Naive thymus-derived CD4-positive, alpha-beta T cell (primary cell): Measurements from ENCODE around the gene DKC1. TPM values are rescaled to one million over a fixed set of nuclear protein-coding genes. Genes with fewer than 3 reads are reported as not detected.

Experiments used
- ATAC-seq: fragments of 150-1000 bp; cut with Tn5 transposase; 2 replicates; pipeline ENCODE4 v1.10.0; 2021; ENCODE audit warnings: mild to moderate bottlenecking, moderate library complexity
- CTCF ChIA-PET: fragments of 350-600 bp; sonication (Branson Sonifier 250); formaldehyde crosslinking; loops from one replicate; lab custom pipeline; 2021; ENCODE audit warnings: antibody characterized with exemption; lab: Charles Lee
- POLR2A ChIA-PET: fragments of 350-600 bp; sonication (Branson Sonifier 250); formaldehyde crosslinking; loops from one replicate; lab custom pipeline; 2021; ENCODE audit warnings: antibody characterized with exemption, inconsistent platforms; lab: Charles Lee
- DNase-seq, 9 donors: peaks; one replicate each; pipeline versions ENCODE4 v3.0.0 to v3.0.0-alpha.2; 2020 to 2022; ENCODE audit warnings: mixed read lengths in 1 of 9
- H3K27ac ChIP-seq: one replicate; pipeline ENCODE4 v1.7.0; 2013; ENCODE audit warnings: mild to moderate bottlenecking, low read depth, low read length, moderate library complexity
- H3K27me3 ChIP-seq, 2 donors: one replicate each; pipeline ENCODE4 v1.7.0; 2013; ENCODE audit warnings: low read length in 2 of 2, mild to moderate bottlenecking in 2 of 2, moderate library complexity in 2 of 2; ENCODE audit not compliant: control insufficient read depth in 2 of 2, insufficient read depth in 2 of 2
- H3K36me3 ChIP-seq, 3 experiments: 1 replicate in 2 of 3; 2 replicates in 1 of 3; pipeline ENCODE4 v1.7.0; 2013; ENCODE audit warnings: low read length in 3 of 3, mild to moderate bottlenecking in 3 of 3, moderate library complexity in 1 of 3; ENCODE audit not compliant: insufficient read depth in 3 of 3, control insufficient read depth in 2 of 3
- H3K4me1 ChIP-seq, 2 donors: one replicate each; pipeline ENCODE4 v1.7.0; 2013; ENCODE audit warnings: low read length in 2 of 2, mild to moderate bottlenecking in 2 of 2, moderate library complexity in 1 of 2; ENCODE audit not compliant: control insufficient read depth in 2 of 2, insufficient read depth in 2 of 2
- H3K4me3 ChIP-seq: 2 replicates; pipeline ENCODE4 v1.7.0; 2013; ENCODE audit warnings: mild to moderate bottlenecking, low read length
- H3K9me3 ChIP-seq, 3 experiments: 1 replicate in 2 of 3; 2 replicates in 1 of 3; pipeline ENCODE4 v1.7.0; 2013; ENCODE audit warnings: low read length in 3 of 3; ENCODE audit not compliant: control insufficient read depth in 2 of 3
- H3K27ac Mint-ChIP-seq, 9 donors: one replicate each; pipeline ENCODE4 v1.8.0; 2020 to 2022; ENCODE audit warnings: mixed read lengths in 9 of 9, mild to moderate bottlenecking in 8 of 9, moderate library complexity in 5 of 9, inconsistent platforms in 2 of 9
- H3K27me3 Mint-ChIP-seq, 5 donors: one replicate each; pipeline ENCODE4 v1.8.0; 2021 to 2022; ENCODE audit warnings: mixed read lengths in 5 of 5, mild to moderate bottlenecking in 1 of 5
- H3K36me3 Mint-ChIP-seq, 5 donors: one replicate each; pipeline ENCODE4 v1.8.0; 2020 to 2022; ENCODE audit warnings: mixed read lengths in 5 of 5, mild to moderate bottlenecking in 3 of 5, inconsistent platforms in 1 of 5
- H3K4me1 Mint-ChIP-seq, 7 donors: one replicate each; pipeline ENCODE4 v1.8.0; 2020 to 2022; ENCODE audit warnings: mixed read lengths in 7 of 7, mild to moderate bottlenecking in 3 of 7, inconsistent platforms in 1 of 7
- H3K4me3 Mint-ChIP-seq, 10 donors: one replicate each; pipeline ENCODE4 v1.8.0; 2020 to 2022; ENCODE audit warnings: mild to moderate bottlenecking in 10 of 10, mixed read lengths in 10 of 10, moderate library complexity in 6 of 10, inconsistent platforms in 2 of 10
- H3K9me3 Mint-ChIP-seq, 11 donors: one replicate each; pipeline ENCODE4 v1.8.0; 2020 to 2022; ENCODE audit warnings: mixed read lengths in 11 of 11, mild to moderate bottlenecking in 4 of 11, inconsistent platforms in 1 of 11, moderate library complexity in 1 of 11
- intact Hi-C, 2 donors: fragments of 100-400 bp; cut with micrococcal nuclease; formaldehyde crosslinking; loops; one replicate each; pipeline ENCODE4 v1.15.1; 2023
- polyA plus RNA-seq, 2 donors: library from polyadenylated mRNA; unstranded; fragments of 300-500 nt; fragmentation: Illumina TruSeq; gene quantifications; one replicate each; pipeline ENCODE4 v1.2.3, GENCODE V29; 2021
- total RNA-seq, 6 experiments: library from RNA in 5 of 6; stranded (reverse) in 5 of 6; gene quantifications; 1 replicate in 5 of 6; 2 replicates in 1 of 6; pipeline ENCODE4 v1.2.3 and lab custom pipeline; 2021 to 2026

DKC1 gene
- total and polyA plus RNA-seq, 7 experiments from 2014 or later: 35.4 to 75.0 (median 64.9) TPM

DNA sequence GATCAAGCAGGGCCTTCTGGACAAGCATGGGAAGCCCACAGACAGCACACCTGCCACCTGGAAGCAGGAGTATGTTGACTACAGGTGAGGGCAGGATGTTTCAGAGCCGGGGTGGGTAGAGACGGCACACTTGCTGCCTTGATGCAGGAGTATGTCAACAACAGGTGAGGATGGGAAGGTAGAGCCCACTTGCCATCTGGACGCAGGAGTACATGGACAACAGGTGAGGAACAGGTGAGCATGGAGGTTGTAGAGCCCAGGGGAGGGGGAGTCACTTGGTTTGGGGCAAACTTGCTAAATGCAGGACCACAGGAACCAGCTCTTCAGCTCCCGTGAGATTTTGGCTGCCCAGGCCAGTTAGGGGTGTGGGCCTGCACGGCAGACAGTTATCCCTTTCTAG, 12.0 kb downstream of the DKC1 start:
- H3K36me3 Mint-ChIP-seq: peaks cover 0 to 29% (median 14%) of the 10 kb centered on the region in 5 donors
- H3K4me3 ChIP-seq: no peak overlapping the region
- H3K9me3 Mint-ChIP-seq: no peaks in the 10 kb centered on the region
- peak overlapping the region in 4 of 9 donors; percentile 39 to 80 (median 58) for H3K27ac Mint-ChIP-seq
- intact Hi-C loops: no loop called here
- DNase-seq (no peak), ATAC-seq (no peak)
- no peaks in the 10 kb centered on the region for H3K4me1 ChIP-seq
- ChIA-PET POLR2A (interaction anchor here (1.2 kb wide), 1 partner anchor 377 kb away, joined by 3 read pairs; no protein-coding TSS in a partner anchor), CTCF (no interaction called here)
- H3K27me3 Mint-ChIP-seq: no peaks in the 10 kb centered on the region
- no peak overlapping the region for H3K27ac ChIP-seq
- peaks cover 0 to 14% (median 8%) of the 10 kb centered on the region in 7 donors for H3K4me1 Mint-ChIP-seq
- no peaks in the 10 kb centered on the region for H3K27me3 ChIP-seq
- peaks cover 5 to 52% (median 10%) of the 10 kb centered on the region in 3 experiments for H3K36me3 ChIP-seq
- H3K4me3 Mint-ChIP-seq: peak overlapping the region in 1 of 10 donors; percentile 18
- H3K9me3 ChIP-seq: no peaks in the 10 kb centered on the region

- DNase-seq: peak in 1 of 9 donors; percentile 28
- peak overlapping the region in 4 of 10 donors; percentile 9 to 49 (median 24) for H3K4me3 Mint-ChIP-seq
- Histone ChIP-seq H3K36me3 (peaks cover 5 to 50% (median 10%) of the 10 kb centered on the region in 3 experiments), H3K27me3 (no peaks in the 10 kb centered on the region), H3K4me3 (no peak overlapping the region), H3K27ac (no peak overlapping the region), H3K4me1 (no peaks in the 10 kb centered on the region), H3K9me3 (no peaks in the 10 kb centered on the region)
- no peaks in the 10 kb centered on the region for H3K27me3 Mint-ChIP-seq
- intact Hi-C loops: no loop called here
- peak; percentile 37 for ATAC-seq
- peak overlapping the region in 8 of 9 donors; percentile 8 to 75 (median 48) for H3K27ac Mint-ChIP-seq
- POLR2A ChIA-PET: interaction anchor here (1.0 to 1.4 kb wide), 3 partner anchors 9 to 13 kb away, joined by 3 to 5 read pairs (median 3); partner anchors contain the start of gene DKC1
- CTCF ChIA-PET: no interaction called here
- peaks cover 0 to 29% (median 14%) of the 10 kb centered on the region in 5 donors for H3K36me3 Mint-ChIP-seq
- H3K9me3 Mint-ChIP-seq: no peaks in the 10 kb centered on the region
- H3K4me1 Mint-ChIP-seq: peaks cover 0 to 14% (median 8%) of the 10 kb centered on the region in 7 donors
These were observed 13.0 kb downstream of the DKC1 start for GRCh38 chrX:154775419-154776349.

GRCh38 chrX:154776753-154777152, 14.1 kb downstream of the DKC1 start:
- peak overlapping the region in 2 of 9 donors; percentile 34 to 52 for H3K27ac Mint-ChIP-seq
- intact Hi-C loops: no loop called here

GRCh38 chrX:154779261-154779660, 16.6 kb downstream of the DKC1 start:
- H3K27ac ChIP-seq: no peak overlapping the region
- H3K4me3 ChIP-seq: no peak overlapping the region
- Mint-ChIP-seq H3K36me3 (peaks cover 0 to 30% (median 7%) of the 10 kb centered on the region in 5 donors), H3K27me3 (no peaks in the 10 kb centered on the region), H3K9me3 (peaks cover 0 to 2% (median 0%) of the 10 kb centered on the region in 11 donors), H3K4me3 (no peak overlapping the region), H3K4me1 (peaks cover 11 to 21% (median 16%) of the 10 kb centered on the region in 7 donors), H3K27ac (no peak overlapping the region)
- POLR2A ChIA-PET: no interaction called here
- intact Hi-C loops: no loop called here
- H3K9me3 ChIP-seq: no peaks in the 10 kb centered on the region
- no peaks in the 10 kb centered on the region for H3K4me1 ChIP-seq
- DNase-seq (no peak), ATAC-seq (no peak)
- H3K36me3 ChIP-seq: peaks cover 0 to 30% (median 10%) of the 10 kb centered on the region in 3 experiments
- no peaks in the 10 kb centered on the region for H3K27me3 ChIP-seq
- CTCF ChIA-PET: no interaction called here

More at GRCh38 chrX:154776753-154777152, 14.1 kb downstream of the DKC1 start:
- Mint-ChIP-seq H3K36me3 (peaks cover 0 to 28% (median 10%) of the 10 kb centered on the region in 5 donors), H3K27me3 (no peaks in the 10 kb centered on the region), H3K4me1 (peaks cover 0 to 14% (median 5%) of the 10 kb centered on the region in 7 donors), H3K4me3 (no peak overlapping the region), H3K9me3 (no peaks in the 10 kb centered on the region)
- no peaks in the 10 kb centered on the region for H3K9me3 ChIP-seq
- peaks cover 5 to 45% (median 10%) of the 10 kb centered on the region in 3 experiments for H3K36me3 ChIP-seq
- ChIA-PET CTCF (no interaction called here), POLR2A (interaction anchor here (1.0 to 1.4 kb wide), 3 partner anchors 10 to 14 kb away, joined by 3 to 5 read pairs (median 3); partner anchors contain the start of gene DKC1)
- H3K4me3 ChIP-seq: no peak overlapping the region
- H3K27me3 ChIP-seq: no peaks in the 10 kb centered on the region
- DNase-seq: no peak
- no peak overlapping the region for H3K27ac ChIP-seq
- ATAC-seq: no peak
- H3K4me1 ChIP-seq: no peaks in the 10 kb centered on the region

- POLR2A ChIA-PET: no interaction called here
- CTCF ChIA-PET: interaction anchor here (1.8 kb wide), 1 partner anchor 33 kb away, joined by 4 read pairs; no protein-coding TSS in a partner anchor
- Histone ChIP-seq H3K36me3 (peaks cover 0 to 13% (median 10%) of the 10 kb centered on the region in 3 experiments), H3K4me3 (no peak overlapping the region), H3K27me3 (no peaks in the 10 kb centered on the region), H3K27ac (no peak overlapping the region), H3K9me3 (no peaks in the 10 kb centered on the region), H3K4me1 (no peaks in the 10 kb centered on the region)
- DNase-seq (no peak), ATAC-seq (no peak)
- H3K9me3 Mint-ChIP-seq: peaks cover 0 to 2% (median 0%) of the 10 kb centered on the region in 11 donors
- peaks cover 11 to 25% (median 20%) of the 10 kb centered on the region in 7 donors for H3K4me1 Mint-ChIP-seq
- no peaks in the 10 kb centered on the region for H3K27me3 Mint-ChIP-seq
- H3K27ac Mint-ChIP-seq: no peak overlapping the region
- intact Hi-C loops: no loop called here
- no peak overlapping the region for H3K4me3 Mint-ChIP-seq
- H3K36me3 Mint-ChIP-seq: peaks cover 0 to 30% (median 1%) of the 10 kb centered on the region in 5 donors
These were observed 18.3 kb downstream of the DKC1 start for GRCh38 chrX:154780968-154781367.

- ChIA-PET CTCF (no interaction called here), POLR2A (interaction anchor here (0.7 to 2.7 kb wide), 4 partner anchors 9 to 231 kb away, joined by 3 to 9 read pairs (median 3); no protein-coding TSS in a partner anchor)
- no peaks in the 10 kb centered on the region for H3K4me1 ChIP-seq
- H3K27me3 Mint-ChIP-seq: no peaks in the 10 kb centered on the region
- H3K36me3 Mint-ChIP-seq: peaks cover 0 to 39% (median 7%) of the 10 kb centered on the region in 5 donors
- ATAC-seq (peak; percentile 32), DNase-seq (no peak)
- peak overlapping the region; percentile 53 to 91 (median 86) for H3K27ac Mint-ChIP-seq
- peaks cover 11 to 30% (median 17%) of the 10 kb centered on the region in 7 donors for H3K4me1 Mint-ChIP-seq
- H3K36me3 ChIP-seq: no peaks in the 10 kb centered on the region
- H3K27ac ChIP-seq: peak overlapping the region; percentile 46
- no peaks in the 10 kb centered on the region for H3K9me3 ChIP-seq
- peak overlapping the region; percentile 75 to 93 (median 84) for H3K4me3 Mint-ChIP-seq
- no peaks in the 10 kb centered on the region for H3K27me3 ChIP-seq
- peaks cover 0 to 2% (median 0%) of the 10 kb centered on the region in 11 donors for H3K9me3 Mint-ChIP-seq
- H3K4me3 ChIP-seq: peak overlapping the region; percentile 41
- intact Hi-C loops: no loop called here
These were observed 21.7 kb downstream of the DKC1 start for GRCh38 chrX:154784149-154784995.
